Measurements from ENCODE around the gene SEMA3C. TPM values are rescaled to one million over a fixed set of nuclear protein-coding genes. Genes with fewer than 3 reads are reported as not detected.

The SEMA3C gene
- 33.7 and 41.7 TPM in 2 replicates for total RNA-seq (2014; rRNA removed; shearing (Covaris generic))
- 10.5 and 14.2 TPM in 2 replicates for polyA plus RNA-seq (2015; cell fraction: cytosol; rRNA removed)
- polyA plus RNA-seq (2015; cell fraction: nucleus; rRNA removed), result 59.0 and 66.7 TPM in 2 replicates

- peak; percentile 93 for DNase-seq (ENCODE audit: low read depth)
These were observed at the start of gene SEMA3C for GRCh38 chr7:80918909-80919721. Gene SEMA3C (minus strand): TSS chr7:80919051. CDS start chr7:80916781, 2,270 bp downstream.

- DNase-seq (ENCODE audit: low read depth), result no peak
These were observed 49.8 kb upstream of the SEMA3C start for GRCh38 chr7:80968606-80969005.

GRCh38 chr7:80967917-80968297, 49.1 kb upstream of the SEMA3C start:
- no peak for DNase-seq (ENCODE audit: low read depth)

- no peak for DNase-seq (ENCODE audit: low read depth)
These were observed 48.4 kb upstream of the SEMA3C start for GRCh38 chr7:80967071-80967916.

GRCh38 chr7:80960244-80960795, 41.5 kb upstream of the SEMA3C start:
- no peak for DNase-seq (ENCODE audit: low read depth)

GRCh38 chr7:80957226-80957777, 38.5 kb upstream of the SEMA3C start:
- DNase-seq (ENCODE audit: low read depth), result no peak

GRCh38 chr7:80954191-80954590, 35.3 kb upstream of the SEMA3C start:
- DNase-seq (ENCODE audit: low read depth), result no peak

GRCh38 chr7:80950550-80950967, 31.7 kb upstream of the SEMA3C start:
- DNase-seq (ENCODE audit: low read depth), result no peak

- no peak for DNase-seq (ENCODE audit: low read depth)
These were observed 30.6 kb upstream of the SEMA3C start for GRCh38 chr7:80949449-80949848.

GRCh38 chr7:80946858-80947257, 28.0 kb upstream of the SEMA3C start:
- DNase-seq (ENCODE audit: low read depth), result no peak

- no peak for DNase-seq (ENCODE audit: low read depth)
These were observed 27.1 kb upstream of the SEMA3C start for GRCh38 chr7:80945976-80946375.

GRCh38 chr7:80943342-80943741, 24.5 kb upstream of the SEMA3C start:
- no peak for DNase-seq (ENCODE audit: low read depth)

- DNase-seq (ENCODE audit: low read depth), result peak; percentile 97
These were observed 23.6 kb upstream of the SEMA3C start for GRCh38 chr7:80942261-80943041.

- peak; percentile 50 for DNase-seq (ENCODE audit: low read depth)
These were observed 22.4 kb upstream of the SEMA3C start for GRCh38 chr7:80941208-80941758.

GRCh38 chr7:80940539-80941207, 21.8 kb upstream of the SEMA3C start:
- no peak for DNase-seq (ENCODE audit: low read depth)

- no peak for DNase-seq (ENCODE audit: low read depth)
These were observed 18.5 kb upstream of the SEMA3C start for GRCh38 chr7:80937336-80937735.

- DNase-seq (ENCODE audit: low read depth), result no peak
These were observed 17.3 kb upstream of the SEMA3C start for GRCh38 chr7:80935991-80936780.

- no peak for DNase-seq (ENCODE audit: low read depth)
These were observed 15.5 kb upstream of the SEMA3C start for GRCh38 chr7:80934321-80934720.

- no peak for DNase-seq (ENCODE audit: low read depth)
These were observed 13.7 kb upstream of the SEMA3C start for GRCh38 chr7:80932536-80932935.

Measured in HT1080 (cell line).